Testis (tissue), 2 donors: ENCODE measurements around the gene ATG4B.
"Not testable (repeated sequence)": the region's sequence is repeated elsewhere in the genome, so short reads cannot be mapped to it uniquely, and the experiment has no call there.

Experiments used
- CTCF ChIP-seq, 3 experiments: fragments of 450-650 bp in 2 of 3; fragments of 200-600 bp in 1 of 3; sonication (generic) in 1 of 3; IDR thresholded peaks; one replicate each; pipeline ENCODE4 v1.5.1; 2016 to 2019; ENCODE audit warnings: antibody characterized with exemption in 3 of 3, mild to moderate bottlenecking in 2 of 3, moderate library complexity in 1 of 3
- POLR2A ChIP-seq: fragments of 450-650 bp; IDR thresholded peaks from one replicate; pipeline ENCODE4 v1.6.1; 2017; ENCODE audit warnings: antibody characterized with exemption, mild to moderate bottlenecking, moderate library complexity

DNA sequence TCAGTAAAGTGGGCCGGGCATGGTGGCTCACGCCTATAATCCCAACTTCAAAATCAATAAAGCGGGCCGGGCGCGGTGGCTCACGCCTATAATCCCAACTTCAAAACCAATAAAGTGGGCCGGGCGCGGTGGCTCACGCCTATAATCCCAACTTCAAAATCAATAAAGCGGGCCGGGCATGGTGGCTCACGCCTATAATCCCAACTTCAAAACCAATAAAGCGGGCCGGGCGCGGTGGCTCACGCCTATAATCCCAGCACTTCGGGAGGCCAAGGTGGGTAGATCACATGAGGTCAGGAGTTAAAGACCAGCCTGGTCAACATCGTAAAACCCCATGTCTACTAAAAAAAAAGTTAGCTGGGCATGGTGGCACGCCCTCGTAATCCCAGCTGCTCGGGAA, 25.2 kb downstream of the ATG4B start:
- not testable (repeated sequence) for TF ChIP-seq CTCF (IDR thresholded peaks at IDR 0.05); POLR2A
